HEK293T (cell line): ENCODE measurements around the gene GTF3A.

Experiments used
- ARNT ChIP-seq: fragments of 450-650 bp; IDR thresholded peaks from 2 replicates; pipeline ENCODE4 v1.6.1; 2017; ENCODE audit warnings: mild to moderate bottlenecking
- CTBP1 ChIP-seq: fragments of 450-650 bp; IDR thresholded peaks from 2 replicates; pipeline ENCODE4 v1.6.1; 2016; ENCODE audit warnings: borderline replicate concordance
- ELF4 ChIP-seq: fragments of 450-650 bp; IDR thresholded peaks from 2 replicates; pipeline ENCODE4 v1.6.1; 2017; ENCODE audit warnings: antibody characterized with exemption
- FOXA1 ChIP-seq: fragments of 450-650 bp; IDR thresholded peaks from 2 replicates; pipeline ENCODE4 v1.6.1; 2016; ENCODE audit warnings: mild to moderate bottlenecking
- FOXK2 ChIP-seq: fragments of 450-650 bp; IDR thresholded peaks from 2 replicates; pipeline ENCODE4 v1.6.1; 2016; ENCODE audit warnings: mild to moderate bottlenecking
- FOXM1 ChIP-seq: fragments of 450-650 bp; IDR thresholded peaks from 2 replicates; pipeline ENCODE4 v1.6.1; 2017; ENCODE audit warnings: mild to moderate bottlenecking, borderline replicate concordance
- HDGF ChIP-seq: fragments of 450-650 bp; IDR thresholded peaks from 2 replicates; pipeline ENCODE4 v1.6.1; 2017; ENCODE audit warnings: antibody characterized with exemption, borderline replicate concordance
- L3MBTL2 ChIP-seq: fragments of 450-650 bp; conservative IDR thresholded peaks from 2 replicates; pipeline ENCODE4 v1.6.1; 2016; ENCODE audit warnings: mild to moderate bottlenecking
- LEF1 ChIP-seq: fragments of 450-650 bp; IDR thresholded peaks from 2 replicates; pipeline ENCODE4 v1.6.1; 2017; ENCODE audit warnings: mild to moderate bottlenecking, borderline replicate concordance
- NFRKB ChIP-seq: fragments of 450-650 bp; IDR thresholded peaks from 2 replicates; pipeline ENCODE4 v1.6.1; 2016; ENCODE audit warnings: mild to moderate bottlenecking, moderate library complexity
- SP1 ChIP-seq: fragments of 450-650 bp; IDR thresholded peaks from 2 replicates; pipeline ENCODE4 v1.6.1; 2017
- SUZ12 ChIP-seq: fragments of 450-650 bp; IDR thresholded peaks from 2 replicates; pipeline ENCODE4 v1.6.1; 2016; ENCODE audit warnings: mild to moderate bottlenecking
- TARDBP ChIP-seq: fragments of 450-650 bp; IDR thresholded peaks from 2 replicates; pipeline ENCODE4 v1.6.1; 2016
- ZNF384 ChIP-seq: fragments of 450-650 bp; IDR thresholded peaks from 2 replicates; pipeline ENCODE4 v1.6.1; 2016

DNA sequence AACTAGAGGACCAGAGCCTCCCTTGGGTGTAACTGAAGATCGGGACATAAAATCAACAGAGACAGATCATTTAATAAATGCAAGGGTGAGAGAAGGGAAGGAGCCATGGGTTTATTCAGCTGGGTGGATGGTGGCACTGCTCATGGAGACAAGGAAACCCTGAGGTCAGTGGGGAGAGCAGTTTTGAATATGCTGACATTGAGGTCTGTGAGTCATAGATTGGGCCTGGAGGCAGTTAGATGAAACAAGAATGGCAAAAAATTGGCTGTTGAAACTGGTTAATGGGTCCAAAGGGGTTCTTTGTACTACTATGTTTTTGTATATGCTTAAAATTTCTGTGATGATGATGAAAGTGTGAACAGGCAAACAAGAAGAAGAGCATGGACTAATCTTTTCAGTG, 5.1 kb upstream of the GTF3A start:
- TF ChIP-seq SP1, result no peak
- no peak for TF ChIP-seq SUZ12
- no peak for TF ChIP-seq FOXK2
- TF ChIP-seq TARDBP, result no peak
- no peak for TF ChIP-seq ZNF384
- no peak for TF ChIP-seq ELF4
- no peak for TF ChIP-seq FOXA1
- no peak for TF ChIP-seq NFRKB
- TF ChIP-seq L3MBTL2, result no peak
- no peak for TF ChIP-seq ARNT
- TF ChIP-seq LEF1, result no peak
- no peak for TF ChIP-seq CTBP1
- no peak for TF ChIP-seq HDGF
- TF ChIP-seq FOXM1, result no peak
